GM12801 (cell line): ENCODE results near the gene THRA.

ENCODE experiments used
- CTCF ChIP-seq: IDR thresholded peaks from one replicate; pipeline ENCODE4 v1.5.1; 2011; ENCODE audit warnings: control low read depth; ENCODE audit not compliant: insufficient read length; ENCODE audit errors: extremely low read depth

The THRA gene

GRCh38 chr17:40069751-40070708 is 7.3 kb downstream of the THRA start:
- no peak for TF ChIP-seq CTCF

GRCh38 chr17:40070709-40071312 is 8.0 kb downstream of the THRA start:
- TF ChIP-seq CTCF: no peak

- TF ChIP-seq CTCF: no peak
These were observed 8.7 kb downstream of the THRA start for GRCh38 chr17:40071313-40072039.

- TF ChIP-seq CTCF: no peak
These were observed 9.4 kb downstream of the THRA start for GRCh38 chr17:40072040-40072734.

- no peak for TF ChIP-seq CTCF
These were observed 10.1 kb downstream of the THRA start for GRCh38 chr17:40072735-40073346.

GRCh38 chr17:40073454-40074174 is 10.8 kb downstream of the THRA start:
- TF ChIP-seq CTCF: no peak
